Amygdala (tissue), 56 donors: ENCODE results near the gene TRUB1.

ENCODE experiments used
- DNase-seq, 56 donors: peaks; one replicate each; lab custom pipeline; 2025; lab: John Stamatoyannopoulos, UW

The TRUB1 gene

DNA sequence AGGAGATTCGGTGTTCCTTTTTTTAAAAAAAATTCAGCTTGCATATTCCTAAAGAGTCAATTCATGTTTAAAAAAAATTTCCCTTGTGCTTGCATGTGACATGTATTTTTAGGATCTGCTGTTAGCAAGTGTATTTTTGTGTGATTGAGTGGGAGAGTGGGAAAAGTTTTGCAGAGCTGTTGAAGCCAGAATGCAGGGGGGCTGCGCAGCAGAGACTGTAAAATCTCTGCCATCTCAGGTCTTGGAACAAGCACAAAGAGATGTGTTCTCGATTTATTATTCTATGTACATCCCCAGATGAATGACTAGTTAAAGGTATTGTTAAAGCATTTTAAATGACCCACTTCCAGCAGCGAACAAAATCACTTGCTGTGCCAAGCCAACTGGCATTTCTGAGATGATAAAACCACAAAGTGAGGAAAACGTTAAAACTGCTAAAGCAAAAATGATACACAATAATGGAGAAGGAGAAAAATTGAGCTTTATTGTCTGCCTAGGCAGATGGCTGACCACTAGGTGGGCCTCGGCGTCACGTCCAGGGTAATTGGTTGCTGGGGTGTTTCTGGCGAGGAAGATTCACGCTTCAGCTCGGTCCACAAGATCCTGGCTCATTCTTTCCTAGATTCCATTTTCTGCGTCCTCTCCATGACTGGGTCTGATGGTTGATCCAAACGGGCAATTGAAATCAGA, 88.2 kb downstream of the TRUB1 start:
- DNase-seq, result peak in 17 of 56 donors; percentile 1 to 68 (median 16)

DNA sequence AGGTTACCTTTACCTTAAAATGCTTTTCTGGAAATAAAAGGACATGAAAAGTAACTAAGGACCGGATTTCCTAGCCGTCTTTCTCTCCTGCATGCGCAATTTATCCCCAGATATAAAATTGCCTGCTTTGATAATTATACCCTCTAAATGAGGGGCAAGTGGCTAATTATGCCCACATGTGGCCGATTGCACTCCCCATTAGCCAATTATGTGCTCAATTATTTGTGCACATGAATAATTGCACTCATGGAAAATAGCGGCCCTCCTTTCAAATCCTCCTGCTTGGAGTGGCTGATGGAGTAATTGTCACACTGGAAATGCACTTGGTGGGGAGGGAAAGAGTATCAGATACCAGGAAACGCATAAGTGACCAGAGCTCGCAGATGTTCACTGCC, 88.7 kb downstream of the TRUB1 start:
- no peak for DNase-seq
